8988T (cell line): Measurements from ENCODE around the gene NOA1.
A peak's percentile ranks its signal among the peaks of the same experiment; 100 is the strongest.
"Not testable (repeated sequence)": the region's sequence is repeated elsewhere in the genome, so short reads cannot be mapped to it uniquely, and the experiment has no call there.

Experiments used
- DNase-seq: peaks from one replicate; pipeline ENCODE4 v3.0.0; 2011

Gene NOA1

DNA sequence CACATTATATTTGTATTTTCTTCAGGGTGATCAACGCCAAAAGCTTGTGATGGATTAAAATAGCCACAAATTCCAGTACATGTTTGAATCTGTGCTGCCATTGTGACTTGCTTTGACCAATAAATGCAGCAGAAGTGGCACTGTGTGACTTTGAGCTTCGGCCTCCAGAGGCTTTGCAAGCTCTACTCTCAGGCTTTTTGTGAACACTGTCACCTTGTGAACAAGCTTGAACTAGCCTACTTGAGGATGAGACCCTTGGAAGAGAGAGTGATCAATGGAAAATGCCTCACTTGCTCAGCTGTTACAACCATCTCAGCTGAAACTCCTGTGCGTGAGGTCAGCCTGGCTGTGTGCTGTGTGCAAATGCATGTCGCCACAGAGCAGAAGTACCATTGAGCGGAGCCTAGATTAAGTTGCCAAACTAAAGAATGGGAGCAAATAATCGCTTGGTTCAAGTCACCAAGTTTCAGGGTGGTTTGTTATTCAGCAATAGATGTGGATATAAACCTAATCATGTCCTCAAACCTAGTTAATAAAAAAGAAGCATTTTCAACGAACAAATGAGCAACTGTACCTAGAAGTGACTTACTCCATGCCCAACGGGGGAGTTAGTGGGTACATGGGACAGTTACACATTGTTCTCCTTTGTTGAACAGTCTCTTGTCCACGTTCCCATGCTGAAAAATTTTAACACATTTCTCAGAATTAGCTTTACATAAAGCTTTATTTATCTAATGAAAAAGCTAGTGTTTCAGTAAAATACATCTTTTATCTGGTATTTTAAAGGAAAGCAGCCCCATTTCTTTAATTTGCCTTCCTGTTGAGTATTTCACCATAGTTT lies 23.5 kb downstream of the NOA1 start:
- no peak for DNase-seq

DNA sequence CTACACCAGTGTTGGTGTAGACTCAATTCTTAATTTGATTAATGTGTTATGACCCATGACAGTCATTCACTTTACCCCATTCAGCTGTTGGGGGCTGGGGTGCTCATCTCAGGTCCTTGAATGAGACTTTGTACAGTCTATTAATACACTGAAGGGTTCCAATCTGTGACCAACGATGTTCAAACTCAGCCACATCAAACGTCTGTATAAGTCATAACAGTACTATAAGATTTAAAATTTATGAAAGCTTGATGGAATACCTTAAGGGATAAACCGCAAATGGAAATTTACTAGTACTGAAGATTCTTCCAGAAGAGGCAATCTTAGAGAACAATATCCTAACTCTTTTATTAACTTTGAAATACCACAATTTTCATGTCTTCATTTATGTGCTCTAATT lies 36.0 kb downstream of the NOA1 start:
- DNase-seq = no peak

DNA sequence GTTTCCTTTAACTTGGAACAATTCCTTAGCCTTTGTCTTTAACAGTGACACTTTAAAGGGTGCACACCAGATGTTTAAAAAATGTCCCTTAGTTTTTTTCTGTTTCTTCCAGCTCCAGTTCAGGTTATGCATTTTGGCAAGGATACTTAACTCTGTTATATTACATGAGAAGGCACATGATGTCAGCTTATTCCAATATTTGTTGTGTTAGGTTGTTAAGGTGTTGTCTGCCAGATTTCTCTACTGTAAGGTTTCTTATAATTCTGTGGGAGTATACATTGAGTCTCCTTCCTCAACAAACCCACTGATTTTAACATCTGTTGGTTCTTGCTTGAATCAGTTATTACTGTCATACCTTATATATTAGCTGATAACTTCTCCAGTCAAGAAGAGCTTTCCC lies 36.4 kb downstream of the NOA1 start:
- DNase-seq = no peak

DNA sequence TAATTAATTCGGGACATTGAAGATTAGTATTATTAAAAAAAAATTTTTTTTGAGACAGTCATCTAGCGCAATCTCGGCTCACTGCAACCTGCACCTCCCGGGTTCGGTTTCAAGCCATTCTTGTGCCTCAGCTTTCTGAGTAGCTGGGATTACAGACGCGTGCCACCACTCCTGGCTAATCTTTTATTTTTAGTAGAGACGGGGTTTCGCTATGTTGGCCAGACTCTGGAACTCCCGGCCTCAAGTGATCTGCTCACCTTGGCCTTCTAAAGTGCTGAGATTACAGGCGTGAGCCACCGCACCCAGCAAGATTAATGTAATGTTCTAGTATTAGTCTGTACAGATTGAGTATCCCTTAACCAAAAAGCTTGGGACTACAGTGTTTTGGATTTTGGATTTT lies 37.0 kb downstream of the NOA1 start:
- no peak for DNase-seq

DNA sequence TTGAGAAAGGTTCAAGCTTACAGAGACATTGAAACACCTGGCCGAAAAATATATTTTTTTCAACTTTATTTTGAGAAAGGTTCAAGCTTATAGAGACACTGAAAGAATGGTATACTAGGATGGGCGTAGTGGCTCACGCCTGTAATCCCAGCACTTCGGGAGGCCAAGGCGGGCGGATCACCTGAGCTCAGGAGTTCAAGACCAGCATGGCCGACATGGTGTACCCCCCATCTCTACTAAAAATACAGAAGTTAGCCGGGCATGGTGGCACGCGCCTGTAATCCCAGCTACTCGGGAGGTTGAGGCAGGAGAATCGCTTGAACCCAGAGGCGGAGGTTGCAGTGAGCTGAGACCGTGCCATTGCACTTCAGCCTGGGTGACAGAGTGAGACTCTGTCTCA lies 37.6 kb downstream of the NOA1 start:
- not testable (repeated sequence) for DNase-seq

DNA sequence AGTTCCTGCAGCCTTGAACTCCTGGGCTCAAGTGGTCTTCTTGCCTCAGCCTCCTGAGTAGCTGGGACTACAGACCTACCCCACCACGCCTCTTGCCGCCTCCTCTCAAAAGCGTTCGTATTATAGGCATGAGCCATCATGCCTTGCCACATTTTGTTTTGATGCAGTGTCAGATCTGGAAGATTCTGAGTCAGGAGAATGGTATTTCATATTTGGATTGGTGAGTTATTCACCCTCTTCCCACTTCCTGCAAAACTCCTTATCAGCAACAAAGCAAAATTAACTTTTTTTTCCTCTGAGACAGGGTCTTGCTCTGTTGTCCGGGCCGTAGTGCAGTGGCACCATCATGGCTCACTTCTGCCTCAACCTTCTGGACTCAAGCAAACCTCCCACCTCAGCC lies 40.1 kb downstream of the NOA1 start:
- peak; percentile 54 for DNase-seq

DNA sequence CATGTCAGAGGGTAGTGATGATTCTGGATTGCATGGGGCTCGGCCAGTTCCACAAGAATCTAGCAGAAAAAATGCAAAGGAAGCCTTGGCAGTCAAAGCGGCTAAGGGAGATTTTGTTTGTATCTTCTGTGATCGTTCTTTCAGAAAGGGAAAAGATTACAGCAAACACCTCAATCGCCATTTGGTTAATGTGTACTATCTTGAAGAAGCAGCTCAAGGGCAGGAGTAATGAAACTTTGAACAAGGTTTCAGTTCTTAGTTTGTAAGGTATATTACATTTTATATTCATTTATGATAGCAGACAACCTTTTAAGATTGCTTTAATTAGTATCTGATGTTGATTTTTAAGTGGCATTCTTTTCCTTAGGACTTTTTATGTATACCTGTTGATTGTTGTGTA lies 45.5 kb downstream of the NOA1 start:
- no peak for DNase-seq

DNA sequence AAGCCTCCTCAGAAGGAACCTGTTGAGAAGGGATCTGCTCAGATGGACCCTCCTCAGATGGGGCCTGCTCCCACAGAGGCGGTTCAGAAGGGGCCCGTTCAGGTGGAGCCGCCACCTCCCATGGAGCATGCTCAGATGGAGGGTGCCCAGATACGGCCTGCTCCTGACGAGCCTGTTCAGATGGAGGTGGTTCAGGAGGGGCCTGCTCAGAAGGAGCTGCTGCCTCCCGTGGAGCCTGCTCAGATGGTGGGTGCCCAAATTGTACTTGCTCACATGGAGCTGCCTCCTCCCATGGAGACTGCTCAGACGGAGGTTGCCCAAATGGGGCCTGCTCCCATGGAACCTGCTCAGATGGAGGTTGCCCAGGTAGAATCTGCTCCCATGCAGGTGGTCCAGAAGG lies 46.8 kb downstream of the NOA1 start:
- DNase-seq = no peak

DNA sequence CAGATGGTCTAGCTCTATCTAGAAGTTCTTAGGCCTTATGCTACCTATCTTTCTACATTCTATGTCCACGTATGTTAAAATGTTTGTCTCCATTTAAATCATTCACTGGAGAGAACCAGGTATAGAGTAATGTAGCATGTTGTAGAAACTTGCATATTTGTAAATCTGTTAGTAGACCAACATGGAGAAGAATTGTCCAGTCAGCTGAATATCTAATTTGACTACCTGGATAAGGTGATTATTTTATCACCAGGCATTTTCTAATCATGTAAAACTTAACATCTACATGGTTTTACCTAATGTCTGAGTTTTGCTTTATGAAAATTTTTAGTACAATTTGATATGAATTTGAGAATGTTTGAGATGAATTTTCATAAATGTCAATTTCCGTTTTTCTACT lies 50.2 kb downstream of the NOA1 start:
- no peak for DNase-seq

DNA sequence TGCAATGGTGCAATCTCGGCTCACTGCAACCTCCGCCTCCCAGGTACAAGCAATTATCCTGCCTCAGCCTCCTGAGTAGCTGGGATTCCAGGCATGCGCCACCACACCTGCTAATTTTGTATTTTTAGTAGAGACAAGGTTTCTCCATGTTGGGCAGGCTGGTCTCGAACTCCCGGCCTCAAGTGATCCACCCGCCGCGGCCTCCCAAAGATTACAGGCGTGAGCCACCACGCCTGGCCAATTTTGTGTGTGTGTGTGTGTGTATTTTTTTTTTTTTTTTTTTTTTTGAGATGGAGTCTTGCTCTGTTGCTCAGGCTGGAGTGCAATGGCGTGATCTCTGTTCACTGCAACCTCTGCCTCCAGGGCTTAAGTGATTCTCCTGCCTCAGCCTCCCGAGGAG lies 62.4 kb downstream of the NOA1 start:
- DNase-seq = not testable (repeated sequence)

DNA sequence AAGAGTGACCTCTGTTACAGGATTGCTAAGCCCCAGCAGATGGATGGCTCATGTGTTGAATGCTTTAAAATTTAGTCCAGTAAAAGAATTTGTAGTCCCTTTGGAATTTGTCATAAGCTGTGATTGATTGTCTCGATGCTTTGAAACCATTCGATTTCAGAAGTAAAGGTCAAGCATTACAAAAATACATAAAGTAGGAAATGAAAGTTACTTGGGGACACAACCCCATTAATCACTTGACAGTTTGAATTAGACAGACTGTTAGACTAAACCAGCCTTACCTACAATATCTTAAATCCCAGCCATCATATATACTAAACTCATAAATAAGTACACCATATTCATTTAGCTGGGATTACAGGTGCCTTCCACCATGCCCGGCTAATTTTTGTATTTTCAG lies 63.1 kb downstream of the NOA1 start:
- DNase-seq = no peak
